ENCODE data around the gene ORM1. TPM values are rescaled to one million over a fixed set of nuclear protein-coding genes. Genes with fewer than 3 reads are reported as not detected.

The ORM1 gene
- total RNA-seq, 1 experiment from 2014 or later = 4.4 TPM

- Histone ChIP-seq H4K8ac (replicated peaks; ENCODE audit: insufficient read length, low read depth, low read length) (no peak overlapping the region), H3K9me3 (ENCODE audit: control insufficient read depth, low read depth, low read length) (no peaks in the 10 kb centered on the region), H3K27me3 (ENCODE audit: insufficient read depth, low read length) (no peaks in the 10 kb centered on the region), H3K23ac (ENCODE audit: insufficient read length, low read depth, low read length) (no peak overlapping the region), H3K4ac (ENCODE audit: low read depth, low read length) (no peak overlapping the region), H3K4me2 (ENCODE audit: insufficient read depth, insufficient read length, low read length) (no peak overlapping the region), H4K5ac (ENCODE audit: insufficient read length, low read depth, low read length) (no peak overlapping the region), H4K91ac (ENCODE audit: insufficient read length, low read depth, low read length) (no peak overlapping the region), H3K79me2 (ENCODE audit: insufficient read depth, low read length) (no peaks in the 10 kb centered on the region), H3K18ac (ENCODE audit: insufficient read length, low read depth, low read length) (no peak overlapping the region), H3K56ac (ENCODE audit: insufficient read length, low read depth, low read length) (no peak overlapping the region), H4K20me1 (ENCODE audit: control insufficient read depth, insufficient read depth, insufficient read length) (no peaks in the 10 kb centered on the region), H2BK5ac (ENCODE audit: insufficient read length, low read length) (no peak overlapping the region), H3T11ph (ENCODE audit: low read length) (no peak overlapping the region), H3K27ac (ENCODE audit: insufficient read length, low read depth, low read length) (no peak overlapping the region), H3K23me2 (ENCODE audit: insufficient read length, low read depth, low read length, poor library complexity, severe bottlenecking) (no peaks in the 10 kb centered on the region), H2AFZ (ENCODE audit: low read length) (no peak overlapping the region), H2AK5ac (ENCODE audit: insufficient read length, low read length) (no peak overlapping the region), H3K4me1 (ENCODE audit: insufficient read depth, low read length) (0 out of 2 replicates have a peak, but pooled peaks cover 3% of the 10 kb centered on the region), H2BK20ac (ENCODE audit: low read depth, low read length, poor library complexity, severe bottlenecking) (no peak overlapping the region), H3K14ac (ENCODE audit: insufficient read depth, low read length) (no peak overlapping the region), H3K79me1 (ENCODE audit: insufficient read depth, low read depth, low read length, poor library complexity, severe bottlenecking) (no peaks in the 10 kb centered on the region), H2BK12ac (ENCODE audit: insufficient read length, low read depth, low read length) (no peak overlapping the region), H2BK120ac (ENCODE audit: low read depth, low read length, poor library complexity, severe bottlenecking) (no peak overlapping the region), H2BK15ac (ENCODE audit: low read depth, low read length) (no peak overlapping the region), H3K9ac (ENCODE audit: extremely low read depth, insufficient read length, low read length) (no peak overlapping the region)
- peaks cover 0 to 4% (median 3%) of the 10 kb centered on the region in 3 experiments; a peak in 2 of 7 replicates for H3K36me3 Mint-ChIP-seq (ENCODE audit: insufficient read depth in 1 of 3, low read depth in 3 of 3)
- H3K27ac Mint-ChIP-seq = 0 out of 7 replicates have a peak overlapping the region, but pooled peaks of 1 of the 3 experiments have one; percentile 37
- no peak overlapping the region for H3K4me3 Mint-ChIP-seq
- no peak for TF ChIP-seq CTCF (conservative IDR thresholded peaks at IDR 0.05)
- H3K4me1 Mint-ChIP-seq = peaks cover 14 to 28% of the 10 kb centered on the region in 2 experiments
- DNase-seq = peak; percentile 10
- no peaks in the 10 kb centered on the region; a peak in 1 of 5 replicates for H3K9me3 Mint-ChIP-seq
- H3K27me3 Mint-ChIP-seq (ENCODE audit: low read depth) = no peaks in the 10 kb centered on the region; the same call in 1 of the 2 replicates
- no CpG with 5 or more reads among the region's 10 CpGs for WGBS (ENCODE audit: extremely low coverage, insufficient read length, low lambda C conversion rate)
These were observed 36.7 kb upstream of the ORM1 start for GRCh38 chr9:114286146-114286679.
